ENCODE results near the gene ATXN7L1.
"Not testable (repeated sequence)": the region's sequence is repeated elsewhere in the genome, so short reads cannot be mapped to it uniquely, and the experiment has no call there.

DNA sequence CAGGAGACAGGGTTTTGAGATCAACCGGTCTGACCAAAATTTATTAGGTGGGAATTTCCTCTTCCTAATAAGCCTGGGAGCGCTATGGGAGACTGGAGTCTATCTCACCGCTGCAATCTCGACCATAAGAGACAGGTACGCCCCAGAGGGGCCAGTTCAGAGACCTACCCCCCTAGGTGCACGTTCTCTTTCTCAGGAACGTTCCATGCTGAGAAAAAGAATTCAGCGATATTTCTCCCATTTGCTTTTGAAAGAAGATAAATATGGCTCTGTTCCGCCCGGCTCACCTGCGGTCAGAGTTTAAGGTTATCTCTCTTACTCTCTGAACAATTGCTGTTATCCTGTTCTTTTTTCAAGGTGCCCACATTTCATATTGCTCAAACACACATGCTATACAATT lies 179.2 kb downstream of the ATXN7L1 start:
- TF ChIP-seq POLR2A (IDR thresholded peaks at IDR 0.05; ENCODE audit: low read depth) = not testable (repeated sequence)
- TF ChIP-seq, protein P1, sequence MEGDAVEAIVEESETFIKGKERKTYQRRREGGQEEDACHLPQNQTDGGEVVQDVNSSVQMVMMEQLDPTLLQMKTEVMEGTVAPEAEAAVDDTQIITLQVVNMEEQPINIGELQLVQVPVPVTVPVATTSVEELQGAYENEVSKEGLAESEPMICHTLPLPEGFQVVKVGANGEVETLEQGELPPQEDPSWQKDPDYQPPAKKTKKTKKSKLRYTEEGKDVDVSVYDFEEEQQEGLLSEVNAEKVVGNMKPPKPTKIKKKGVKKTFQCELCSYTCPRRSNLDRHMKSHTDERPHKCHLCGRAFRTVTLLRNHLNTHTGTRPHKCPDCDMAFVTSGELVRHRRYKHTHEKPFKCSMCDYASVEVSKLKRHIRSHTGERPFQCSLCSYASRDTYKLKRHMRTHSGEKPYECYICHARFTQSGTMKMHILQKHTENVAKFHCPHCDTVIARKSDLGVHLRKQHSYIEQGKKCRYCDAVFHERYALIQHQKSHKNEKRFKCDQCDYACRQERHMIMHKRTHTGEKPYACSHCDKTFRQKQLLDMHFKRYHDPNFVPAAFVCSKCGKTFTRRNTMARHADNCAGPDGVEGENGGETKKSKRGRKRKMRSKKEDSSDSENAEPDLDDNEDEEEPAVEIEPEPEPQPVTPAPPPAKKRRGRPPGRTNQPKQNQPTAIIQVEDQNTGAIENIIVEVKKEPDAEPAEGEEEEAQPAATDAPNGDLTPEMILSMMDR (IDR thresholded peaks at IDR 0.05) = not testable (repeated sequence)

Data from esophagus muscularis mucosa (tissue), 3 donors.